ENCODE measurements around the gene PDZRN3.

Gene PDZRN3

DNA sequence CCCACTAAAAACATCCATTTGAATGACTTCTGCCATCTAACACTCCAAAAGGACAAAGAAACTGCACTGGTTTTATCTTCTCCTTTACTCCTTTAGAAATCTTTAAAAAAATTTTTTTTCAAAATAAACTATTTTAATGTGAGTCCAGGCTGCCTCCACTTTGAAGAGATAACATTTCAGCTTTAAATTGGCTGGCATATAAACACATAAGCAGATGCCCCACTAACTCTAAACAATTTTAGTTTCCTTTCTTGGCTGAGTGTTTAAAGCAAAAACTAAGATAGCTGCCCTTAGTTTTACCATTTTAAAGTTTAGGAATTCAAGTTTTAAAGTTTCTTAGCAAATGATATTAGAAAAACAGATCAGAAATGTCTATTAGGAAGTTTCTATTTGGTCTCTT is 39.9 kb downstream of the PDZRN3 start:
- Histone ChIP-seq H3K4me3 (no peak overlapping the region), H3K27ac (no peak overlapping the region), H3K9me3 (no peaks in the 10 kb centered on the region), H3K4me1 (peaks cover 0 to 65% (median 21%) of the 10 kb centered on the region in 4 donors), H3K36me3 (peaks cover 0 to 4% (median 0%) of the 10 kb centered on the region in 3 donors), H3K27me3 (no peaks in the 10 kb centered on the region)
- intact Hi-C loops (cut with DNase I; ENCODE audit: low total_unique reads): no loop called here
- TF ChIP-seq, protein P1, sequence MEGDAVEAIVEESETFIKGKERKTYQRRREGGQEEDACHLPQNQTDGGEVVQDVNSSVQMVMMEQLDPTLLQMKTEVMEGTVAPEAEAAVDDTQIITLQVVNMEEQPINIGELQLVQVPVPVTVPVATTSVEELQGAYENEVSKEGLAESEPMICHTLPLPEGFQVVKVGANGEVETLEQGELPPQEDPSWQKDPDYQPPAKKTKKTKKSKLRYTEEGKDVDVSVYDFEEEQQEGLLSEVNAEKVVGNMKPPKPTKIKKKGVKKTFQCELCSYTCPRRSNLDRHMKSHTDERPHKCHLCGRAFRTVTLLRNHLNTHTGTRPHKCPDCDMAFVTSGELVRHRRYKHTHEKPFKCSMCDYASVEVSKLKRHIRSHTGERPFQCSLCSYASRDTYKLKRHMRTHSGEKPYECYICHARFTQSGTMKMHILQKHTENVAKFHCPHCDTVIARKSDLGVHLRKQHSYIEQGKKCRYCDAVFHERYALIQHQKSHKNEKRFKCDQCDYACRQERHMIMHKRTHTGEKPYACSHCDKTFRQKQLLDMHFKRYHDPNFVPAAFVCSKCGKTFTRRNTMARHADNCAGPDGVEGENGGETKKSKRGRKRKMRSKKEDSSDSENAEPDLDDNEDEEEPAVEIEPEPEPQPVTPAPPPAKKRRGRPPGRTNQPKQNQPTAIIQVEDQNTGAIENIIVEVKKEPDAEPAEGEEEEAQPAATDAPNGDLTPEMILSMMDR (IDR thresholded peaks at IDR 0.05): no peak
- no peak for DNase-seq

DNA sequence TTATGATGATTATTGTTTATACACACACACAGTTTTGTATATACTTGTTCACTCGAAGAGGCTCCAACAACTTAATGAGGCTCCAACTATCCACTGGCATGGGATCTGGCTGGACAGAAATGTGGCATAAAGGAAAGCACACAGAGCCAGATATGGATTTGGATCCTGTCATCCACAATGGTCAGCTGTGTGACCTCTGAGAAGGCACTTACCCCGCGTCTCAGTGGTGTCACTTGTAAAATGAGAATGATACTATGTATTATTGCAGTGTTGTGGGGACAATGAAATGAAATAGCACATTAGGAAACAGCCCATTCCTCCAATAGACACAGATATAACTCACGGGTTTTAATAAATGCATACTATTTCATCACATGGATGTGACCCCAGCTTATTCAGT is 42.2 kb downstream of the PDZRN3 start:
- Histone ChIP-seq H3K36me3 (no peaks in the 10 kb centered on the region), H3K4me3 (no peak overlapping the region), H3K9me3 (no peaks in the 10 kb centered on the region), H3K27ac (no peak overlapping the region), H3K4me1 (peaks cover 0 to 64% (median 23%) of the 10 kb centered on the region in 4 donors), H3K27me3 (no peaks in the 10 kb centered on the region)
- intact Hi-C loops (cut with DNase I; ENCODE audit: low total_unique reads): loop anchor here (1.0 kb wide), 1 partner anchor 20 kb away; no protein-coding TSS in a partner anchor
- TF ChIP-seq, protein P1 (IDR thresholded peaks at IDR 0.05): no peak
- DNase-seq: no peak

DNA sequence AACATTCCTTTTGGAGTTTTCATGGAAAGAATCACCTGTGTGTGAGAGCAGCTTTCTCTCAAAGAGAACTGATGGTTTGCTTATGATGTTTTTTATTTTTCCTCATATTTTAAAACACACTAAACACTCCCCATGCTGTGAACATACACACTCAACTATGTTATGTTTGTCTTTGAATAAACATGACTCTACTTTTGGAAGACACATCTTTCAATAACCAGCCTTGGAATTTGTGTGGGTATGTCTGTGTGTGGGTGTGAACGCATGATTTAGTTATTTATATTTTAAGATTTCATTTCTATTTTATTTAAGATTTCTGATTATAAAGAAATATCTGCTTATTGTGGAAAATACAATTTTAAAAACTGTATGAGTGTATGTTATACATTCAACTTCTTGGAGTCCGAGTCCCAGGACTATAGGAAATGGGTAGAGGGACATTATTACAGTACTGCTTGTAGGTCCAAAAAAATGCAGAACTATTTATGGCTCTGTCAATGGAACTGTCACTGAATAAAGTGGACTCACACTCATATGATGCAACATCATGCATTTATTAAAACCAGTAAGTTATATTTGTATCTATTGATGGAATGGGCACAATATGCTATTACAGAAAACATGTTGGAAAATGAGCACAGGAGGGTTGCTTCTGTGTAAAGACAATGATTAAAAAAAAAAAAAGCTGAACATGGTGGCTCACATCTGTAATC is 43.5 kb downstream of the PDZRN3 start:
- no peak overlapping the region for H3K4me3 ChIP-seq
- no peaks in the 10 kb centered on the region for H3K36me3 ChIP-seq
- intact Hi-C loops (cut with DNase I; ENCODE audit: low total_unique reads): no loop called here
- no peaks in the 10 kb centered on the region for H3K9me3 ChIP-seq
- H3K27me3 ChIP-seq: no peaks in the 10 kb centered on the region
- H3K27ac ChIP-seq: no peak overlapping the region
- DNase-seq: no peak
- TF ChIP-seq, protein P1 (IDR thresholded peaks at IDR 0.05): no peak
- H3K4me1 ChIP-seq: peaks cover 0 to 76% (median 20%) of the 10 kb centered on the region in 4 donors

DNA sequence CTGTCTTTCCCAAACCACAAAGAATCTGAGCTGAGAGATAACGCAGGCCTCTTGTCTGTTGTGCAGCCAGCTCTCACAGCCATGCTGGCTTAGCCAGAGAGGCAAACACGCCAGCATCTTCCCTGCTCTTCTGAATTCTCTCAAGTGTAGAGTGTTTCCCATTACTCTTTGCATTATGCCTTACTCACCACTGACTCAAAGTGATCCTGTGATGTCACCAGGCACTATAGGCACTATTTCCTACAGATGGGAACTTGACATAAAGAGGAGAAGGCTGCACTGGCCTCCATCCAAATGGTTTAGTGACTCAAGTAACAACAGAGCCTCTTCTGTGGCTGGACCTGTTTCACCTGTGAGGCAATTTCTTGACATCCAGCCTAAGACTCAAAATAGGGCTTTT is 44.4 kb downstream of the PDZRN3 start:
- no peaks in the 10 kb centered on the region for H3K9me3 ChIP-seq
- TF ChIP-seq, protein P1 (IDR thresholded peaks at IDR 0.05): no peak
- no peak overlapping the region for H3K27ac ChIP-seq
- peaks cover 0 to 73% (median 18%) of the 10 kb centered on the region in 4 donors for H3K4me1 ChIP-seq
- no peak for DNase-seq
- no peaks in the 10 kb centered on the region for H3K36me3 ChIP-seq
- intact Hi-C loops (cut with DNase I; ENCODE audit: low total_unique reads): no loop called here
- no peak overlapping the region for H3K4me3 ChIP-seq
- H3K27me3 ChIP-seq: no peaks in the 10 kb centered on the region

DNA sequence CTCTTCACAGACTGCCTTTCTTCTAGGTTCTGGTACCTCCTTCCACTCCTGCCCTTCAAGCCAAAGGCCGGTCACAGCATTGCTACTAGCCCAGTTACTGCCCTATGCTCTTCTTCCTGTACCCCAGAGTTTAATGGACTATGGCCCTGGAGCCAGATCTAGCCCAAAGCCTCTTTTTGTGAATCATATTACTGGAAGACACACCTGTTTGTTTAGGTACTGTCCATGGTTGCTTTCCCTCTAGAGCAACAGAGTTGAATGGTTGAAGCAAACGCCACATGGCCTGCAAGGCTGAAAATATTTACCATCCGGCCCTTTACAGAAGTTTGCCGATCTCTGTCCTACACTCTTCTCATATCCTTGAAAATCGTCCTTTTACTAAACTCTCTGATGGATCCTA is 47.0 kb downstream of the PDZRN3 start:
- H3K27me3 ChIP-seq: no peaks in the 10 kb centered on the region
- DNase-seq: no peak
- peaks cover 0 to 66% (median 12%) of the 10 kb centered on the region in 4 donors for H3K4me1 ChIP-seq
- TF ChIP-seq, protein P1 (IDR thresholded peaks at IDR 0.05): no peak
- no peaks in the 10 kb centered on the region for H3K36me3 ChIP-seq
- H3K4me3 ChIP-seq: no peak overlapping the region
- no peak overlapping the region for H3K27ac ChIP-seq
- H3K9me3 ChIP-seq: no peaks in the 10 kb centered on the region
- intact Hi-C loops (cut with DNase I; ENCODE audit: low total_unique reads): no loop called here

Data from tibial artery (tissue), 4 donors.